Activated naive CD4-positive, alpha-beta T cell treated with anti-CD3 and anti-CD28 coated beads, Interleukin-2, amount 10 ng/mL, durations not matched to agents 5 hours and 36 hours (primary cell): ENCODE measurements around the gene NCK1. TPM values are rescaled to one million over a fixed set of nuclear protein-coding genes. Genes with fewer than 3 reads are reported as not detected.

Source experiments
- total RNA-seq, 2 experiments: library from RNA; stranded (reverse); gene quantifications; one replicate each; pipeline ENCODE4 v1.2.3, GENCODE V29; 2021

The NCK1 gene
- 10 to 100 TPM; 38.3 to 43.3 TPM for total RNA-seq

DNA sequence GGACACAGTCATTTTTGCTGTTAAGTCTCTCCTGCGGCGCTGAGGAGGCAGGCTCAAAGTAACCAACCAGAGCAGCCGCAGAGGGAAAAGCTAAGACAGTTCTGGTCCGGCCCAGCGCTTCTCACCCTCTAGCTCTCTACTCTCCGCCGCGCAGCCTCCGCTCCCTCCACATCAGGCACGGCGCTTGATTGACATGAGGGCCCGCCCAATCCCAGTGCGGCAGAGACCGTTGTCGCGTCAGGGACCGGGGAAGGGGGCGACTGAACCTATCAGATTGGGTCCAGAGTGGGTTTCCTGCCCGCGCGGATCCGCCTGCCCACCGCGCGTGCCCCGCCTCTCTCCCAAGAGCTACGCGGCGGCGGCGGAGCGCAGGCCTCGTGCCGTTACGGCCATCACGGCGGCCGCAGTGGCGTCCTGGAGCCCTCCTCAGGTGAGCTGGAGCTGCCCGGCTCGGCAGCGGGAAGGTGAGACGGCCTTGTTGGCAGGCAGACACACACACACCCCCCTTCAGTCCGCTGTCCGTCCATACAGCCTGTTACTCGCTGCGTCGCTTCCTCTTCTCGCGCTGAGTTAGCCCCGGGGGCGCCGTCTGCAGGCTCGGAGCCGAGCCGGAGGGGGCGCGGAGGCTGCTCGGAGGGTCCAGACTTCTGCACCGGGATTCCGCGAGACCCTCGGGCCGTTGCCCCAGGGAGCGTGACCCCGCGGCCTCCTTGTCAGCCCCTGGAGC is at the start of gene NCK1:
NCK1 (plus strand) TSS at position 319 of the 727 bp plus-strand sequence. CDS start 65,794 bp downstream, outside the sequence.

DNA sequence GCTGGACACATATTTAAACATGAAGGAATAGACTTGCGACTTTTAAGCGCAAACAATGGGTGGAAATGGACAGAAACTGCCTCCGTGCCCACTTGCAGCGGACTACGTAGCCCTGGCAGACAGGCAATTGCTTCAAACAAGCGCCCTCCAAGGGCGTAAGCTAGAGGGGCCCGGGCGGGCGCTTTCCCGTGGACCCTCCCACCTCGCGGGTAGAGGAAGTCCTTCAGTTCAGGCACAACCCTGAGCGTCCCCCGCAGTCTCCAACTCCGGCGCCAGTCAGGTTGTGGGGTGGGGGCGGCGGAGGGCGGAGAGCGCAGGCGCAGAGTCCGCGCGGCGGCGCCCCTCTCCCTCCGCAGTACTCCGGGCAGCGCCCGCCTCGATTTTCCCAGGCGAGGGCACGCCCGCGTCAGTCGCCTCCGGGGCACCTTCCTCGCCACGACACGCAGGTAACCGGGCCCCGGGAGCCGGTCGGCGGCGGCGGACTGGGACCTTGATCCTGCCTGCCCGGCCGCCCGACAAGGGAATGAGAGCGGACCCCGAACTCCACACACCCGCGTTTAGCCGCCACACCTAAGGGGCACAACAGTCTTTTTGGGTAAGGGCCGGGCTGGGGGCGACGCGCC is 43.1 kb upstream of the NCK1 start, which contains the start of gene SLC35G2:
SLC35G2 (plus strand) TSS at position 358 of the 623 bp plus-strand sequence. CDS start 35,335 bp downstream, outside the sequence.

GRCh38 chr3:136957751-136958288 is 95.8 kb downstream of the NCK1 start, which contains the start of gene IL20RB:
Gene IL20RB, plus strand, starts transcription at chr3:136957983. Its CDS starts 131 bp downstream, at chr3:136958114.

Other genes with a start within 250 kb of the NCK1 start
- gene STAG1, start 109.8 kb upstream of the NCK1 start, total RNA-seq: 10 to 100 TPM; 38.8 to 40.2 TPM
- under 1 TPM in 1 of 2 experiments, not detected in 1; 0.15 TPM for gene SLC35G2, start 43.1 kb upstream of the NCK1 start, total RNA-seq
- 1 to 10 TPM in 1 of 2 experiments, under 1 TPM in 1; 0.67 to 1.5 TPM for gene IL20RB, start 95.8 kb downstream of the NCK1 start, total RNA-seq